ENCODE data around the gene PCP2.
A peak's percentile ranks its signal among the peaks of the same experiment; 100 is the strongest.
"Not testable (repeated sequence)": the region's sequence is repeated elsewhere in the genome, so short reads cannot be mapped to it uniquely, and the experiment has no call there.

The PCP2 gene

GRCh38 chr19:7650148-7650547 lies 16.6 kb upstream of the PCP2 start:
- no peak for DNase-seq (ENCODE audit: low read depth)
- TF ChIP-seq CTCF (IDR thresholded peaks at IDR 0.05; ENCODE audit: control insufficient read depth, extremely low read depth, insufficient read depth), result no peak
- no peak overlapping the region for H3K4me3 ChIP-seq (ENCODE audit: low read depth, low read length)

DNA sequence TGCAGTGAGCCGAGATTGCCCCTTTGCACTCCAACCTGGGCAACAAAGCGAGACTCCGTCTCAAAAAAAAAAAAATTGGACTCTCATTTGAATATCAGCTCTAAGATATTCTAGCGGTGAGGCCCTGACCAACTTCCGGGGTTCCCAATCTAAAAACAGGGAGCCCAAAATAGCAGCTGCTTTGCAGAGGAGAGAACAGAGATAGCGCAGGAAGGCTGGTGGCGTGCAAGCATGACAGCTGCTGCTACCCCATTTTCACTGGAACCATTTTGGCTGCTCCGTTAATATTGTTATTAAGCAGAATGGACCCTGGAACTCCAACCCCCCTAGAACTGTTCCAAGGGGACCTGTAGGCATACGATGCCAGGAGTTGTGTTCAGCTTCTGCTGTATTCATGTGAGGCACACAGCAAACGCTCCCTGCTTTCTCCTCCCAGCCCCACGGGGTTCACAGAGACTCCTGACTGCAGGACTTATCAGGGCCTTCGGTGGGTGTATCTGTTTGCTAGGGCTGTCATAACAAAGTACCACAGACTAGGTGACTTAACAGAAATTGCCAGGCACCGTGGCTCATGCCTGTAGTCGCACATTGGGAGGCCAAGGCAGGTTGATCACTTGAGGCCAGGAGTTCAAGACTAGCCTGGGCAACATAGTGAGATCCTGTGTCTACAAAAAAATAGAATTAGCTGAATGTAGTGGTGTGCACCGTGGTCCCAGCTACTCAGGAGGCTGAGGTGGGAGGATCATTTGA lies 14.9 kb upstream of the PCP2 start:
- DNase-seq (ENCODE audit: low read depth), result no peak
- H3K4me3 ChIP-seq (ENCODE audit: low read depth, low read length), result no peak overlapping the region
- no peak for TF ChIP-seq CTCF (IDR thresholded peaks at IDR 0.05; ENCODE audit: control insufficient read depth, extremely low read depth, insufficient read depth)

DNA sequence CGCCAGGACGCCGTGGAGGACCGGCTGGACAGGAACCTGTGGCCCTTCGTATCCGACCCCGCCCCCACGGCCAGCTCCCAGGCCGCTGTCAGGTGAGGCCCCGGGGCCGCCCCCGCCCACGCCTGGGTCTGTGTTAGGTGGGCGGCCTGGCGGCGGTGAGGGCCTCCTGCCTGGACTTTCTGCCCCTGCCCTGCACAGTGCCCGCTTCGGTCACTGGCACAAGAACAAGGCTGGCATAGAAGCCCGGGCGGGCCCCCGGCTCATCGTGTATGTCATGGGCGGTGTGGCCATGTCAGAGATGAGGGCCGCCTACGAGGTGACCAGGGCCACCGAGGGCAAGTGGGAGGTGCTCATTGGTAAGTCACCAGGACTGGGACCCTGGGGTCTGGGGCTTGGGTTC lies 13.6 kb upstream of the PCP2 start:
- TF ChIP-seq CTCF (IDR thresholded peaks at IDR 0.05; ENCODE audit: control insufficient read depth, extremely low read depth, insufficient read depth), result no peak
- no peak overlapping the region for H3K4me3 ChIP-seq (ENCODE audit: low read depth, low read length)
- no peak for DNase-seq (ENCODE audit: low read depth)

- no peak for DNase-seq (ENCODE audit: low read depth)
- no peak for TF ChIP-seq CTCF (IDR thresholded peaks at IDR 0.05; ENCODE audit: control insufficient read depth, extremely low read depth, insufficient read depth)
- no peak overlapping the region for H3K4me3 ChIP-seq (ENCODE audit: low read depth, low read length)
Observed at GRCh38 chr19:7646426-7646700, 12.8 kb upstream of the PCP2 start.

- TF ChIP-seq CTCF (IDR thresholded peaks at IDR 0.05; ENCODE audit: control insufficient read depth, extremely low read depth, insufficient read depth), result no peak
- H3K4me3 ChIP-seq (ENCODE audit: low read depth, low read length), result no peak overlapping the region
- no peak for DNase-seq (ENCODE audit: low read depth)
Observed at GRCh38 chr19:7645656-7646425, 12.3 kb upstream of the PCP2 start.

- no peak overlapping the region for H3K4me3 ChIP-seq (ENCODE audit: low read depth, low read length)
- TF ChIP-seq CTCF (IDR thresholded peaks at IDR 0.05; ENCODE audit: control insufficient read depth, extremely low read depth, insufficient read depth), result no peak
- no peak for DNase-seq (ENCODE audit: low read depth)
Observed at GRCh38 chr19:7645163-7645562, 11.6 kb upstream of the PCP2 start.

GRCh38 chr19:7644550-7644877 lies 11.0 kb upstream of the PCP2 start:
- DNase-seq (ENCODE audit: low read depth), result no peak
- no peak for TF ChIP-seq CTCF (IDR thresholded peaks at IDR 0.05; ENCODE audit: control insufficient read depth, extremely low read depth, insufficient read depth)
- no peak overlapping the region for H3K4me3 ChIP-seq (ENCODE audit: low read depth, low read length)

DNA sequence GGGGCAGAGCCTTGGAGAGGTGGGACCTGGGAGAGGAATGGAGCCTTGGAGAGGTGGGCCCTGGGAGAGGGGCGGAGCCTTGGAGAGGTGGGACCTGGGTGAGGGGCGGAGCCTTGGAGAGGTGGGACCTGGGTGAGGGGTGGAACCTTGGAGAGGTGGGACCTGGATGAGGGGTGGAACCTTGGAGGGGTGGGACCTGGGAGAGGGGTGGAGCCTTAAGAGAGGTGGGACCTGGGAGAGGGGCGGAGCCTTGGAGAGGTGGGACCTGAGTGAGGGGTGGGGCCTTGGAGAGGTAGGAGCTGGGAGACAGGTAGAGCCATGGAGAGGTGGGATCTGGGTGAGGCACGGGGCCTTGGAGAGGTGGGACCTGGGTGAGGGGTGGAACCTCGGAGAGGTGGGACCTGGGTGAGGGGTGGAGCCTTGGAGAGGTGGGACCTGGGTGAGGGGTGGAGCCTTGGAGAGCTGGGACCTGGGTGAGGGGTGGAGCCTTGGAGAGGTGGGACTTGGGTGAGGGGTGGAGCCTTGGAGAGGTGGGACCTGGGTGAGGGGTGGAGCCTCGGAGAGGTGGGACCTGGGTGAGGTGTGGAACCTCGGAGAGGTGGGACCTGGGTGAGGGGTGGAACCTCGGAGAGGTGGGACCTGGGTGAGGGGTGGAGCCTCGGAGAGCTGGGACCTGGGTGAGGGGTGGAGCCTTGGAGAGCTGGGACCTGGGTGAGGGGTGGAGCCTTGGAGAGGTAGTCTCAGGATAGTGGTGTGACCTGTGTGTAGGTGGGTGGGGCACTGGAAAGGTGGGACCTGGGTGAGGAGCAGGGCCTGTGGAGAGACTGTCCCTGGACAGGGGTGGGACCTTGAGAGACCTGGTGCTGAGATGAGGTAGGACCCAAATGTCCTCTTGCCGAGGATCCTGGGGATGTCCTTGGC lies 10.4 kb upstream of the PCP2 start:
- peak; percentile 43 for DNase-seq (ENCODE audit: low read depth)
- H3K4me3 ChIP-seq (ENCODE audit: low read depth, low read length), result not testable (repeated sequence)

All from LNCaP clone FGC (cell line).